ENCODE results near the gene UTS2R. TPM values are rescaled to one million over a fixed set of nuclear protein-coding genes. Genes with fewer than 3 reads are reported as not detected.

The UTS2R gene
- polyA plus RNA-seq, 1 donor from 2014 or later = not detected

GRCh38 chr17:82322526-82323453 lies 48.8 kb upstream of the UTS2R start:
- H3K9ac ChIP-seq (ENCODE audit: low read length) = no peak overlapping the region
- H3K9me3 ChIP-seq (ENCODE audit: low read length) = no peaks in the 10 kb centered on the region
- no peaks in the 10 kb centered on the region for H4K20me1 ChIP-seq (ENCODE audit: insufficient read depth)
- no peaks in the 10 kb centered on the region for H3K27me3 ChIP-seq (ENCODE audit: insufficient read depth, low read depth, low read length)
- no peaks in the 10 kb centered on the region for H3K79me2 ChIP-seq (replicated peaks; ENCODE audit: insufficient read depth, low read length)
- H3K4me2 ChIP-seq (ENCODE audit: low read length) = no peak overlapping the region
- no peak overlapping the region for H3K4me3 ChIP-seq (ENCODE audit: low read length)
- no peak overlapping the region for H2AFZ ChIP-seq (ENCODE audit: low read depth, low read length)
- no peaks in the 10 kb centered on the region for H3K36me3 ChIP-seq (ENCODE audit: insufficient read depth, low read length)
- TF ChIP-seq MXI1 (conservative IDR thresholded peaks at IDR 0.05; ENCODE audit: poor library complexity, severe bottlenecking) = no peak
- TF ChIP-seq EP300 (conservative IDR thresholded peaks at IDR 0.05; ENCODE audit: poor library complexity, severe bottlenecking) = no peak
- no peak for TF ChIP-seq SMC3 (conservative IDR thresholded peaks at IDR 0.05; ENCODE audit: poor library complexity)
- TF ChIP-seq RAD21 (conservative IDR thresholded peaks at IDR 0.05) = no peak
- no peak for TF ChIP-seq REST (IDR thresholded peaks at IDR 0.05; ENCODE audit: borderline replicate concordance)
- TF ChIP-seq CTCF (IDR thresholded peaks at IDR 0.05; ENCODE audit: poor library complexity, severe bottlenecking) = no peak
- TF ChIP-seq POLR2AphosphoS5 (IDR thresholded peaks at IDR 0.05) = no peak
- no peak for TF ChIP-seq TAF1 (IDR thresholded peaks at IDR 0.05; ENCODE audit: low read depth)
- no peak for TF ChIP-seq EZH2 (IDR thresholded peaks at IDR 0.05; ENCODE audit: borderline replicate concordance, insufficient read depth, low read length, poor library complexity, severe bottlenecking)
- no peaks in the 10 kb centered on the region for H3K9me2 ChIP-seq (ENCODE audit: insufficient read depth, low read length)
- no peak overlapping the region for H3K27ac ChIP-seq (ENCODE audit: low read length)
- no peaks in the 10 kb centered on the region for H3F3A ChIP-seq (ENCODE audit: insufficient read depth, low read length, poor library complexity, severe bottlenecking)

GRCh38 chr17:82323514-82324234 lies 47.9 kb upstream of the UTS2R start:
- Histone ChIP-seq H3K79me2 (replicated peaks; ENCODE audit: insufficient read depth, low read length) (no peaks in the 10 kb centered on the region), H3K4me2 (ENCODE audit: low read length) (no peak overlapping the region), H4K20me1 (ENCODE audit: insufficient read depth) (no peaks in the 10 kb centered on the region), H3K4me3 (ENCODE audit: low read length) (no peak overlapping the region), H3F3A (ENCODE audit: insufficient read depth, low read length, poor library complexity, severe bottlenecking) (no peaks in the 10 kb centered on the region), H2AFZ (ENCODE audit: low read depth, low read length) (no peak overlapping the region), H3K9me3 (ENCODE audit: low read length) (no peaks in the 10 kb centered on the region), H3K36me3 (ENCODE audit: insufficient read depth, low read length) (no peaks in the 10 kb centered on the region), H3K9ac (ENCODE audit: low read length) (no peak overlapping the region), H3K9me2 (ENCODE audit: insufficient read depth, low read length) (no peaks in the 10 kb centered on the region), H3K27me3 (ENCODE audit: insufficient read depth, low read depth, low read length) (no peaks in the 10 kb centered on the region), H3K27ac (ENCODE audit: low read length) (no peak overlapping the region)
- no peak for TF ChIP-seq MXI1 (conservative IDR thresholded peaks at IDR 0.05; ENCODE audit: poor library complexity, severe bottlenecking)
- no peak for TF ChIP-seq EP300 (conservative IDR thresholded peaks at IDR 0.05; ENCODE audit: poor library complexity, severe bottlenecking)
